GM18502 (cell line): ENCODE measurements around the gene NR1D2.

Experiments
- ATAC-seq: cut with Tn5 transposase; IDR thresholded peaks from one replicate; pipeline ENCODE4 v1.9.1; 2021; ENCODE audit warnings: mild to moderate bottlenecking; ENCODE audit not compliant: unreplicated experiment, poor library complexity

NR1D2 gene

DNA sequence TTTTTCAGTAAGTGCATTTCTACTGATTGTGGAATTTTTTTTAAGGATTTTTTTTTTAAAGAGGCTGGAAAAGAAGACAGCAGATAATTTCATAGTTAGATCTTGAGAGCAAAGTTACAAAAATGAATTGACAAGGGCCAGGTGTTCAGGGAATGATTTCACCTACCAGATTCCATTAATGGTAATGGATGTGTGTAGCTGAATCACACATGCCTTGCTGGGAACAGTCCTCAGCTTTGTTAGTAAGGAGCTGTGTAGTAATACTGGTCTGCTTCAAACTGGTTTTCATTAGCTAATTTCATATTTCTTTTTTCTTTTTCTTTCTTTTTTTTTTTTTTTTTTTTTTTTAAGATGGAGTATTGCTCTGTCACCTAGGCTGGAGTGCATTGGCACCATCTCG, 16.0 kb downstream of the NR1D2 start:
- ATAC-seq, result no peak

DNA sequence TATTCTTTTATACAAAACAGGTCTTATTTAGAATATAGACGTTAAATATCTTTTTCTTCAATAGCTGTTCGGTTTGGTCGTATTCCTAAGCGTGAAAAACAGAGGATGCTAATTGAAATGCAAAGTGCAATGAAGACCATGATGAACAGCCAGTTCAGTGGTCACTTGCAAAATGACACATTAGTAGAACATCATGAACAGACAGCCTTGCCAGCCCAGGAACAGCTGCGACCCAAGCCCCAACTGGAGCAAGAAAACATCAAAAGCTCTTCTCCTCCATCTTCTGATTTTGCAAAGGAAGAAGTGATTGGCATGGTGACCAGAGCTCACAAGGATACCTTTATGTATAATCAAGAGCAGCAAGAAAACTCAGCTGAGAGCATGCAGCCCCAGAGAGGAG, 16.8 kb downstream of the NR1D2 start:
- no peak for ATAC-seq

DNA sequence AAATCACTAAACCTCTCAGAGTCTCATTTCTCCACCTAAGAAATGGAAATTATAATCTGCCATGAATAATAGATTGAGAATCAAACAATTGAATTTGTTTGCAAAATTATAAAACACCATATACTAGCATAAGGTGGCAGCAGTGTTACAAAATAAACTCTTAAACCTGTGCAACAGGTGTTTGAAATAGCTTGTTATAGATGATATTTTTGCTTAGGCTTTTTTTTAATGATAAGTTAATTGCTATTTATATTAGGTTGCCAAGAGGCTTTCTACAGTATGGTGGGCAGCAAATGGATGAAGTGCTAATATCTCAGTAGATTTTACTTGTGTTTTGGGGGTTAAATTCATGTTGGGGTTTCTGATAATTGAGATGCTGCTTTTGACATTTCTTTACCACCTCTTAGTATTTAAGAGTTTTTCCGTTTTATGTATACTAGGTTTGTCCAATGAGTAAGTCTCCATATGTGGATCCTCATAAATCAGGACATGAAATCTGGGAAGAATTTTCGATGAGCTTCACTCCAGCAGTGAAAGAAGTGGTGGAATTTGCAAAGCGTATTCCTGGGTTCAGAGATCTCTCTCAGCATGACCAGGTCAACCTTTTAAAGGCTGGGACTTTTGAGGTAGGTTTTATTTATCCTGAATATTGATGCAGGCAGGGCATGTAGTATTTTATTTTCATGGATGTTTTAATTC, 19.6 kb downstream of the NR1D2 start:
- ATAC-seq, result no peak

DNA sequence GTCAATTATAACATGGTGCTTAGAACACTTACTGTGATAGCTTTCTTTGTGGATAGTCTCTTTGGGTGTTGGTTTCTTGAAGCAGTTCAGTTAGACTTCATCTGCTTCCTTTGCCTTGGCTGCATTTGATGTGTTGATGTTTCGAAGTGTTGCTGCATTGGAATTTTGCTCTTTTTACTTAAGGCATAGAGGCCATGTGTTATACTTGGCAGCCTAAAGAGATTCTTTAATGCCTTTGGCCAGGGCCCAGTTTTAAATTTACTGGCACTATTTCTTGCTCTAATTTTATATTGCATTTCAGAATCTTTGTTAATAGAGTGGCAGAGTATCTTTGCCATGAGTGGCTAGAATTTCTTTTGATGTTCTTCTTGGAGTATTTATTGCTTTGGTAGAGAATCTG, 21.2 kb downstream of the NR1D2 start:
- ATAC-seq, result no peak

DNA sequence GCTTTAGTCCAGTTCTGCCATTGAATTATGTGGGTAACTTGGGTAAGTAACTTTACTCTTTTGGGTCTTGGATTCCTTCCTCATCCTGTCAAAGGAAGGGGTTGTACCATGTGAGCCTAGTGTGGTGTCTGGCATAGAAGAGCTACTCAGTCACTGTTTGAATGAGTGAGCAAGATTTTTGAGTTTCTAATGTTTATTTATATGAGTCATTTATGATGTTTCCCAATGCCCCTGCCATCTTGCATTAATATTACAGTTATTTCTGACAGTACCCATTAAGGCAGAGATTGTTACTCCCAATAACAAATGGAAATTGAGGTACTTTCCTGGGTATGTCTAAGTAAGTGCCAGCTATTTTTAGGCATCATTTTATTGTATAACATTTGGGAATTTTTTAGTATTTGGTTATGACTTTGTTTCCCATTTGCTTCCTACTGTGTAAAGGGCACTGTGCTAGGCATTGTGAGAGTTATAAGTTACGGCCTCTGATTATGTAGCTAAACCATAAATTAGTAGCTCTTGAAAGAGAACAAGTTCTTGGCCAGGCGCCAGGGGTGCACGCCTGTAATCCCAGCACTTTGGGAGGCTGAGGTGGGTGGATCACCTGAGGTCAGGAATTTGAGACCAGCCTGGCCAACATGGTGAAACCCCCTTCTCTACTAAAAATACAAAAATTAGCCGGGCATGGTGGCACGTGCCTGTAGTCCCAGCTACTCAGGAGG, 23.5 kb downstream of the NR1D2 start:
- ATAC-seq, result no peak

DNA sequence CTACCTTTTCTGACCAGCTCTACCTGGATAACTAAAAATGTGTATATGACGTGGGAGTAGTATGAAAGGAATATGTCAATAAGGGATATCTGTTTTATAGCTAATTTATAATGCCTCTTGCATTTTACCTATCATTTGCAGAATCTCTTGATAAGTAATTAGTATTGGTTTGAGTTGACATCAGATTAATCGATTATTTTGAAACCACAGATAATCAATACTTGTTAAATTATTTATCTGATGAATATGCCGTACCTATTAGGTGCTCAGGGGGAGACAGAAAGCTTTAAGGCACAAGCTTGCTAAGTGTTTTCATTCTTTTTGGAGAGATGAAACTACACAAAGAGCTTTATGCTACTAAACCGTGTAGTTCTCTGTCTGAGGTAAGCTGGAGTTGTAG, 24.3 kb downstream of the NR1D2 start:
- no peak for ATAC-seq

DNA sequence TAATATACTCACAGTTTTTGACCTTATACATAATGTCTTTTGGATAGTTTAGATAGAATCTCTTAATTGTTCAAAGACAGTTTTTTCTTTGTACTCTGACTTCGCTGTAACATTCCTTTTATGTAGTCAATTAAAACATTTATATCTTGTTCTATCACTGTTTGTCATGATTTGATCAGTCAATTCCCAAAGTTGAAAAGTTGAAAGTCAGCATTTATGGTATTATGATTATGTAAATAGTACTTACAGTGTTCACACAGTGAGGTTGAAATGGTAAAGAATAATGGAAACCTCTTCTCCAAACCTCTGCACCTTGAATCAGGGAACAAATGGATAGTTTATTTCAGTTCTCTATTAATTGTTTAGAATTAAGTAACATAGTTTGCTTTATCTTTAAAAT, 26.6 kb downstream of the NR1D2 start:
- ATAC-seq, result no peak

DNA sequence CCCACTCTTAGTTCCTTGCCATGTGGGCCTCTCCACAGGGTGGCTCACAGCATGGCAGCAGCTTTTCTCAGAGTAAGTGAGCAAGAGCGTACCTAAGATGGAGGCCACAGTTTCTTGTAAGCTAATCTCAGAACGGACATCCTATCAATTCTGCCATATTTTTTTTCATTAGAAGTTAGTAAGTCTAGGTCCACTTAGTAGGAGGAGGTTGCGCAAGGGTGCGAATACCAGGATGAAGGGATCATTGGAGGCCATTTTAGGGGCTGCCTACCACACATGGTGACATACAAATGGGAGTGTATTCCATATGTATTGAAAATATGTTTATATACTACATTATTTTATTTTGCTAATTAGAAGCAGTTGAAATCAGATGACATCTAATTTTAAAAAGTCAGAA, 31.5 kb downstream of the NR1D2 start:
- ATAC-seq, result no peak

DNA sequence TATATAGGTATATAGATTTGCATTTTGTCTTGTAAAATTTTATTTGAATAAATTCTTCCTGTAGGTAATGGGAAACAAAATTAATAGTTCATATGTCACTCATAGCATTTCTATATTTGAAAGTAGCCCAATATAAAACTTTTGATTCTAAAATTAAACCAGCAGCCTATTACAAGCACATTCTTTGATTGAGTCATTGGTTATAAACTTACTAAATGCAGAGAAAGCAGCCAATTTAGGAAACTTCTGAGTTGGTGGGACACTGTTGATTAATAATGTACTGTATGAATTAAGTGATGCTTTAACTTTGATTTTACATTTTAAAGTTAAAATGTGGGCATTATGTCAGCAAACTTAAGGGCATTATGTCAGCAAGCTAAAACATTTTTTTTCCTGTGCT, 34.5 kb downstream of the NR1D2 start:
- no peak for ATAC-seq

DNA sequence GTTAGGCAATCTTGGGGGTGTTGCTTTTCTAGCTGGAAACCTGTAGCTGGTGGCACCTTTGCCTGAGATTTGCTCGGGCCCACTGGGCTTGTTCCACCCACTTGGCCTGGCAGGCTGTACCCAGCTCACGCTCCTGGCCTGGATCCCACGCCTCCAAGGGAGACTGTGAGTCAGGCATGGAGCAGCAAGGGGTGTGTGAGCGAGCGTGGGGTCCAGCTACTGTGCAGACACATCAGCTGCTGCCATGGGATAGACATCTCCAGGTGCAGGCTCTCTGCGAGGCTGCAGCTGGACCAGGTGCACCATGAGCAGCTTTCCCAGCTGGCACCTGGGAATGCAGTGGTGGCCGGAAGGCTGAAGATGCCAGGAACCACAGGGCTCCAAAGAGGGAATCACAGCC, 36.0 kb downstream of the NR1D2 start:
- no peak for ATAC-seq

DNA sequence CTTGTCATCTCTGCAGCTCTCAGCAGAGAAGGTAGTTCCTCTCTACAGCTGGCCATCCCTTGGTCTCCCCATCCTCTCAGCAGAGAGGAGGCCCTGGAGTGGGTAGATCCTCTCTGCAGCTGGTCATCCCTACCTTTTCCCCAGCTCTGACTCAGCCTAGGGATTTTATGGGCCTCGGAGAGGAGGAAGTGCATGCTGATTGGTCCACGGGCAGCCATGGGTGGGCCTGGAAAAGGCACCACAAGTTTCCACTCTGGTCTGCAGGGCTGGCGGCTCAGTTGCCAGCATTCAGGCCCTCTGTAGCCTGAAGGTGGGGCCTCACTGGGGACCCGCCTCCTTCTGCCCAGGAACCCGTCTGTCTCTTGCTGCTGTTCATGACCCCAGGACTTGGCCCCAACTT, 36.9 kb downstream of the NR1D2 start:
- no peak for ATAC-seq

DNA sequence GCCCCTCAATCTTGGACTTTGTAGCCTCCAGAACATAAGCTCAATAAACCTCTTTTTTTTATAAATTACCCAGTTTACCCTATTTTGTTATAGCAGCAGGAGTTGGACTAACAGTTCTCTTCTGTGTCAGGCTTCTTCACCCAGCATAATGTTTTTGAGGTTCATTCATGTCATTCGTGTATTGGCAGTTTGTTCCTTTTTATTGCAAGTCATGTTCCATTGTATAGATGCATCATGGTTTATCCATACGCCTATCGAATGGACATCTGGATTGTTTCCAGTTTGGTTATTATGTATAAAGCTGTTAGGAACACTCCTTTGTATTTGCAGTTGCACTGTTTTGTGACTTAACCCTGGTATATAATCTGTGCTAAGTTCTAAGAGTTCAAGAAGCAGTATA, 39.8 kb downstream of the NR1D2 start:
- no peak for ATAC-seq

DNA sequence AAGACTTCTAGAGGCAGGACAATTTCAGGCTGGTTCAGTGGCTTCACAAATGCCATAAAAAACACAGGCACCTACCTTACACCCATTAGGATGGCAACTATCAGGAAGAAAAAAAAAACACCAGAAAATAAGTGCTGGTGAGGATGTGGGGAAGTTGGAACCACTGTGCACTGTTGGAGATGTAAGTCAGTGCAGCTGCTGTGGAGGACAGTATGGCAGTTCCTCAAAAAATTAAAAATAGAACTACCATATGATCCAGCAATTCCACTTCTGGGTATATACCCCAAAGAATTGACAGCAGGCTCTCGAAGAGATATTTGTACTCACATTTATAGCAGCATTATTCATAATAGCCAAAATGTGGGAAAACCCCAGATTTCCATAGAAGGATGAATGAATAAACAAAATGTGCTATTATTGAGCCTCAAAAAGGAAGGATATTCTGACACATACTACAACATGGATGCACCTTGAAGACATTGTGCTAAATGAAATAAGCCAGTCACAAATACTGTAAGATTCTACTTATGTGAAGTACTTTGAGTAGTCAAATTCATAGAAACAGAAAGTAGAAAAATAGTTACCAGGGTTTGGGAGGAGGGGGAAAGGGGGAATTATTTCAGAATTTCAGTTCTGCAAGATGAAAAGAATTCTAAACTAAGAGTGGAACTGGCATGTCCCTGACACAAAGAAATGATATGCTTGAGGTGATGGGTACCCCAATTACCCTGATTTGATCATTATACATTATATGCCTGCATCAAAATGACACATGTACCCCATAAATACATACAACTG, 40.9 kb downstream of the NR1D2 start:
- peak; percentile 41 for ATAC-seq

DNA sequence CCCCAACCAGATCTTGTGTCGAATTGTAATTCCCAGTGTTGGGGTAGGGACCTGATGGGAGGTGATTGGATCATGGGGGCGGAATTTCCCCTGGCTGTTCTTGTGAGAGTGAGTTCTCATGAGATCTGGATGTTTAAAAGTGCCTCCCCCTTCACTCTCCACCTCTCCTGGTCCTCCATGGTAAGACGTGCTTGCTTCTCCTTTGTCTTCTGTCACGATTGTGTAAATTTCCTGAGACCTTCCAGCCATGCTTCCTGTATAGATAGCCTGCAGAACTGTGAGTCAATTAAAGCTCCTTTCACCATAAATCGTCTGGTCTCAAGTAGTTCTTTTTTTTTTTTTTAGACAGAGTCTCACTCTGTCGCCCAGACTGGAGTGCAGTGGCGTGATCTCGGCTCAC, 42.3 kb downstream of the NR1D2 start:
- no peak for ATAC-seq

DNA sequence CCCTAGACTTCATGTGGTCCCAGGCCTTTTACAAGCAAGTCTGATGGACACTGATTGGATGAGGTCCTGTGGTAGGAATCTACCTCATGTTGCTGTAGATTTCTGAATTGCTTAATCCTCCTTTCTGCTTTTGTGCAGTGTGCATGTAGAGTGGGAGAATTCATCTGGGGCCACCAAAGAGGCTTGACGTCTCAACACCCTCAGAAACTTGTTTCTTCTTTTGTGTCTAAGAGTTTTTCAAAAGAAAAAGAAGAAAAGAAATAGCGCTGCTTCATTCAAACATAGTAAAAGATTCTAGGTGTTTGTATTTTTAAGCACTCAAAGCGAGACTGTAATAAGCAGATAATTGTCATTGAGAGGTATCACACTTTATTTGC, 46.2 kb downstream of the NR1D2 start:
- no peak for ATAC-seq

DNA sequence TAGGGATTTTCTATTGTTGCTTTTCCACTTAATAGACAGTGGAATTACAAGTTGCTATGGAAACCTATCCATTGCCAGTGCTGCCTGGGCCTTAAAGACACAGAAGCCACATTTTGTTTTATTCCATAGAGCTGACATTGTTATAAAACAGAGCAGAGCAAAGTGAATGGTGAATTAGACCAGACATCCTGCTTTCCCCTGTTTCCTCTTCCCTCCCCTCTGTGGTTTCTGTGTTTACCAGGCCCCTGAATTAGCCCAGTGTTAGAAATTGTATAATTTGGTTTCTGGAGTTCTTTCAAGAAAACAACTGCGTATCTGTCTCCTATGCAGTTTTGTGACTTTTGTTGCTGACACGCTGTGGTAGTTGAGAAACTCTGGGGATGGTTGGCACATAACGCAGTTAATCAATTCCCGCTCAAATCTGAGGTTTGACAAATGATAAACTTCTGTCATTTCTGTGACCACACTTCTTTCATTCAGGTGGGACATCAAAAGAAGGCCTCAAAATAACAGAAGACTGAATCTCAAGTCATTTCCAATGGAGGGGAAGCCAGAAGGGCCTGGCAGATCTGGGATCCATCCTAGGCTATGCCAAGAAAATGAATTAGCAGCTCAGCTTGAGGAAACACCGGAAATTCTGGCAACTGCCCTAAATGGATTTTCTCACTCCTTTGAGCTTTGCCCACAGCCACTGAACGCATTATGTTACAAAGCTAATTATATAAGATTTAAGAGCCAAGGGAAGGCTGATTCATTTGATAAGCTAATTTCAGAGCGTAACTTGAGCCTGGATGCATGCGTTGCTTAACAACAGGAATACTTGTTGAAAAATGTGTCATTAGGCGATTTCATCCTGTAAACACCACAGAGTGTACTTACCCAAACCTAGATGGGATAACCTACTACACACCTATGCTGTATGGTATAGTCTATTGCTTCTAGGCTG, 46.9 kb downstream of the NR1D2 start:
- no peak for ATAC-seq

DNA sequence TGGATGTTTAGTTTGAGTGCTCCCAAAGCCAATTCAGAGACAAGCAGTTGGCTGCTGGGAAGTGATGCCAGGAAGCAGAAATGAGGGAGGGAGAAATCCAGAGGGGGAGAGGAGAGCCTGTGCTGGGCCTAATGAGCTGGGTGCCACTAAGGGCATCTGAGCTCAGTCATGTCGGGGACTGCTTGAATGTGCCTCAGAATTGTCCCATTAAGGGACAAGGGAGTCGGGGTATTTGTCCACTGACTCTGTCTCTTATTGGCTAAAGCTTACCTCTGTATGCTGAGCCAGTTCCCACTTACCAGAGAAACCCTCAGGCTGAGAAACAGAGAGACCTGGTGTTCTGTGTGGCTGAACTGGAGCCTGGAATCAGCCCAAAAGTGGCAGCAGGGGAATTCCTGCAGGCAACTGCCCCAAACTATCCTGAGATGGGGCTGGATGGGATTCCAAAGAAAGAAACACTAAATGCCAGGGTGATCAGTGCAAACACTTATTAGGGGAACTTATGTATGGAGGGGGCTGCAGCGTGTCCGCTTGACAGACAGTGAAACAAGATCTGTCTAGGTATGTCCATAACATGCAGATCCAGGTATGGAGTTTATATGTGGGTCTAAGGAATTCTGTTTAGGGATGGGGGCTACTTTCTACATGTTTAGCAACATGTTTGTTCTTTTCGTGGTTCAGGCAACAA, 48.6 kb downstream of the NR1D2 start:
- ATAC-seq, result no peak

DNA sequence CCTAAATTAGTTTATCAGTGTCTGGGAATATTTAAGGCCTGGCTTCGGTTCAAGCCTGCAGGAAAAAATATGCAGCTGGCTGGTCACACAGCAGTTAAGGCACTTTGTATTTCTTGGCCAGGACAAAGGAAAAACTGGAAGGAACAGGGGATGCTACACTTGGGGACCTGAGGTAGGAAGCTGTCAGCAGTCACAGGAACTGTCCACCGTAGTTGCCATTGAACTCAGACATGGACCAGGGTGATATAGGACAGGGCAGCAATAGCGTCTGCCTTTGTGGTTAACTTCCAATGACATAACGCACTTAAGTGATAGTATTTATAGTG, 49.1 kb downstream of the NR1D2 start:
- ATAC-seq, result no peak

DNA sequence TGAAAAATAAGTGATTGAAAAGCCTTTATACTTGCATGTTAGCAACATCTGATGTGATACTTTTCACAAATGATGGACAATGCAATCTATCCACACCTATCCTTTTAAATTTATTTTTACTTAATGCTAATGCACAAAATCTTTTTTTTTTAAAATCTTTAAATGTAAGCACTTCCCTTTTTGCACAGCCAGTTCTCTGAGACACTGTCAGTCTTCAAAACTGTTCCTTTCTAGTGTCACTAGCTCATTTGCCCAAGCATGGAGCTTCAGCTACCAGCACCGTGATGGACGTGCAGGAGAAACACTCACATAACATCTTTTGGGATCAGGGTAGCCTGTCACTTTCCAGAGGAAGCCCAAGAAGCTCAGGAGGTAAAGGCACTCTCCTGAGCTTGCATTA, 50.1 kb downstream of the NR1D2 start:
- ATAC-seq, result no peak

DNA sequence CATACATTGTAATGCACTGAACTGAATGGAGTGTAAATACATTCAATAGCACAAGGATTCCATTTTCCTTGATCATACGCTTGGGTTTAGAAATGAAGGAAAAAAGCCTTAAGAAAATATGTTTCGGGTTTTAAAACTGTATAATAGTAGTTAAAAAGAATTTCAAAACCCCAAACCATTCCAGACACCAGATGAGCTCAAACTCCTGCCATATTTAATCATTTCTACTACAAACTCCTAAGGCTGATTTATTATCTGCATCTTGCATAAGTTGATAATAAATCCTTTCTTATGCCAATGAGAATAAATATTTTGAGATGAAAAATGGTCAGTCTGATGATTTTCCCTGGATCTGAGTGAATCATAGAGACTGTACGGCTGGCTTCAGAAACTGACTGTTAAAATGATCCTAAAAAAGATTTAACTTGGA, 51.0 kb downstream of the NR1D2 start:
- no peak for ATAC-seq
